SU-DHL-6 (cell line): Measurements from ENCODE around the gene SMAD1.

ENCODE experiments used
- CTCF ChIP-seq: fragments of 200-600 bp; sonication (generic); IDR thresholded peaks from one replicate; pipeline ENCODE4 v1.5.1; 2017; ENCODE audit warnings: antibody characterized with exemption, mild to moderate bottlenecking, low read length, moderate library complexity; ENCODE audit not compliant: insufficient read depth, poor library complexity, severe bottlenecking
- EZH2phosphoT487 ChIP-seq: fragments of 200-600 bp; sonication (generic), shearing (Covaris generic); conservative IDR thresholded peaks from 2 replicates; pipeline ENCODE4 v1.6.1; 2018; ENCODE audit warnings: mild to moderate bottlenecking, antibody characterized with exemption, low read length, moderate library complexity, mixed read lengths

- no peak for TF ChIP-seq CTCF
- no peak for TF ChIP-seq EZH2phosphoT487
Observed at GRCh38 chr4:145583191-145584055, 101.8 kb downstream of the SMAD1 start.
